ACHN (cell line): ENCODE data around the gene MAP3K4.

Source experiments
- DNase-seq: peaks from one replicate; pipeline ENCODE4 v3.0.0-alpha.2; 2015
- in situ Hi-C: cut with HindIII; loops from 2 replicates; pipeline ENCODE4 v1.10.0; 2017; ENCODE audit warnings: low sequenced_read_pairs, low pct_ligation_motif_present, low pct_unique_long_range_greater_than_20kb

MAP3K4 gene

DNA sequence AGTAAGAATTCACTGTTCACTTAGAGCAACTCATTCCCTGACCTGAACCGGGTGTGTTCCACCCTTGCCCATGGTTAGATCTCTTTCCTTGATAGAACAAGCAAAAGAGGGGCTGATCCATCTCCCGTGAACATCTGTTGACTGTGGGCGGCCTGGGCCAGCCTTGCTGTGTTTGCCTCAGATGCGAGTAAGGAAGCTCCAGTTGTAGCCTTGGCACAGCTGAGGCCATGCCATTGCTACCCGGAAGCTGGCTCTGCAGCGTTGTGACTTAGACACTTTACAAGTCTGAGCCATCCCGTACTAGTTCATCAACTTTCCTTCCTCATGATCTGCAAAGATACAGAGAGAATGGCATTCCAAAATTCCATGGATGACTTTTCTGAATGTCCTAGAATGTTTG lies 139.0 kb downstream of the MAP3K4 start:
- no peak for DNase-seq
- in situ Hi-C loops, result no loop called here

DNA sequence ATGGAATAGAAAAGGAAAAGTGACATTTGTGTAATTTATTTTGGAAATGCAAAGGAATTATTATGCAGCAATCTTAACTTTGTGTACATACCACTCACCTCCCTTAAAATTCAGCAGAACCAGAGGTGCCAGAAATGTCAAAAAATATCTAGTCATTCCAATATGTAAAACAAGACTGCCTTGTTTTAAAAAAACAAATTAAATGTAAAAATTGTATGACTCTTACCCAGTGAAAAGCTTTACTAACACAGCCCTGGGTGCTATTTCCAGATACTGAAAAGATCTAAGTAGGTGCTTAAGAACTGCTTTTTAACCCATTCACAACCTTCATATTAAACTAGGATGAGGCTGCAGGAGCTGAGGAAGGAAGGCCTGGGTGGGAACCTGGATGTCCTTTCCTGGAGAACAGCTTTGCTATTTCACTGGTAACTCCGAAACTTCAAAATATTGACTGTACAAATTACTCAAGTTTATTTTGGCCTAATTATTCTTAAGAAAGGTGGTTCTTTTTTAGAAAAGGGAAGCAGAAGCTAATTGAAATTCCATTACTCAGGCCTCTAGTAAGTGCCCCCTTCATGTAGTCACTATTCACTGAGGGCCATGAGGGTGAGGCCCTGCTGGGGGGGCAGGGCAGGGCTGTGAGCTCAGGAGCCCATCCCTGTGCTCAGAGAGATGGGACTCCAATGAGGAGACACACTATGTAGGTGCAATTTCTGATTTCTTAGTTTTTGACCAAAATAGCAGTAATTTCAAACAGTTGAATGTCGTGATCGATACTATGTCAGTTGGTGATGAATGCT lies 139.6 kb downstream of the MAP3K4 start:
- DNase-seq, result no peak
- in situ Hi-C loops, result no loop called here

DNA sequence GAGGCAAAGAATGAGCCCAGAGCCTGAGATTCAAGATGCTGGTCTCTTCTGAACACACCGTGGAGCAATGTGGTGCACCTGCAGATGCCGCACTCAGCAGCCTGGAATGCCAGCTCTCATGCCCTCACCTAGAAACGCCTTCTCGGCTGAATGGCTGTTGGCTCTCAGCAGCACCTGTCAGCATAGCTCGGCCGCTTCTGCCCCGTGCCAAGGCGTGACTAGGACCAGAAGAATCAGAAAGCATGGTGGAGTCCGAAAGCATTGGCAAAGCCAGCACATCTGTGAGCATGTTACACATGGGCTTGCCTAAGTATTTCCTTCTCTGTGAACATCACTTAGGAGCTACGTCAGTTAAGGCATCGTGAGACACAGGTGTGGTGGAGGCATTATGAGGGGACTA lies 140.8 kb downstream of the MAP3K4 start:
- in situ Hi-C loops, result no loop called here
- no peak for DNase-seq

DNA sequence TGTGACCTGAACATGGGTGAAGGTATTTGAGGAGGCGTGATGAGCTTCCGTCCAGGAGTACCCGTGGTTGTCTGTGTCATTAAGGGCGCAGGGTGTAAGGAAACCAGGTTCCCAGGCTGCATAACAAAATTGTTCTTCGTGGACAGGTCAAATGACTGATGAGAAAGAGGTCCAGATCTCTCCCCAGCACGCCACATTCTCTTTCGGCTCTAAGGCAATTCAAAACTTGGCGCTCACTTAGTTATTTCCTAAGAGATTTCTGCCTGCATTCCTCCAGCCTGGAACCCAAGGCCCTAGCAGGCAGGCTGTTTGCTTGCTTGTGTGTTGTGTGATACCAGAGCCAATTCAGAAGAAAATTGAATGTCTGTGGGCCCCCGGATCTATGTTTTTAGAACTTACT lies 142.4 kb downstream of the MAP3K4 start:
- in situ Hi-C loops, result no loop called here

DNA sequence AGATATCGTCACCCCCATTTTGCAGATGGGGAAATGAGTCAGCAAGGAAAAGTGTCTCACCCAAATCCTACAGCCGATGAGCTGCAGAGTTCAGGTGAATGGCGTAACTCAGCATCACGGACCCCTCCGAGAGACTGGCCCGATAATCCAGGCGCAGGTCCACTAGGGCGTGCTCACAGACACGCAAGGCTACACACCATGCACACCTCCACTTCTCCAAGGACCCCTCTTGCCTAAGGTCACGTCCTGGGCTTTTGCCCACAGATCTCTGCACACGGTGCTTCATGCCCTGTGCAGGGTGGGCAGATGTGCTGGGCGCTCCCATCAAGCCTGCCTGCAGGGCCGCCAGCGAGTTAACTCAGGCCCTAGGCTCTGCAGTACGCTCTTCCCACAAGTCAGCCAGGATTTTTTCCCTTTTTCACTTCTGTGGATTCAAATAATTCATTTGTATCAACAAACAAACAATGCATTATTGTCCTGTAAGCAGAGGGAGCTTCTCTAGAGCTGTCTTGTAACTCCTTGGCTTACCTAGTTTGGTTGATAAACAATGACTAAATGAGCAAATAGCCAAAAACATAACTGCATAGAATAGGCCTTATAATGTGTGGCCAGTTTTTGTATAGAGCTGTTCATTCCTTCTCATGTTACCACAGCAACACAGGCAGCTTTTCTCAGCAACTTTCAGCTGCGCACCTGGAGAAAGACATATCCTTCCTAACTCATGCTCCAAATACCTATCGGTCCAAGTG lies 143.2 kb downstream of the MAP3K4 start:
- no peak for DNase-seq
- in situ Hi-C loops, result no loop called here

More for the DNA sequence above, 142.4 kb downstream of the MAP3K4 start:
- no peak for DNase-seq

DNA sequence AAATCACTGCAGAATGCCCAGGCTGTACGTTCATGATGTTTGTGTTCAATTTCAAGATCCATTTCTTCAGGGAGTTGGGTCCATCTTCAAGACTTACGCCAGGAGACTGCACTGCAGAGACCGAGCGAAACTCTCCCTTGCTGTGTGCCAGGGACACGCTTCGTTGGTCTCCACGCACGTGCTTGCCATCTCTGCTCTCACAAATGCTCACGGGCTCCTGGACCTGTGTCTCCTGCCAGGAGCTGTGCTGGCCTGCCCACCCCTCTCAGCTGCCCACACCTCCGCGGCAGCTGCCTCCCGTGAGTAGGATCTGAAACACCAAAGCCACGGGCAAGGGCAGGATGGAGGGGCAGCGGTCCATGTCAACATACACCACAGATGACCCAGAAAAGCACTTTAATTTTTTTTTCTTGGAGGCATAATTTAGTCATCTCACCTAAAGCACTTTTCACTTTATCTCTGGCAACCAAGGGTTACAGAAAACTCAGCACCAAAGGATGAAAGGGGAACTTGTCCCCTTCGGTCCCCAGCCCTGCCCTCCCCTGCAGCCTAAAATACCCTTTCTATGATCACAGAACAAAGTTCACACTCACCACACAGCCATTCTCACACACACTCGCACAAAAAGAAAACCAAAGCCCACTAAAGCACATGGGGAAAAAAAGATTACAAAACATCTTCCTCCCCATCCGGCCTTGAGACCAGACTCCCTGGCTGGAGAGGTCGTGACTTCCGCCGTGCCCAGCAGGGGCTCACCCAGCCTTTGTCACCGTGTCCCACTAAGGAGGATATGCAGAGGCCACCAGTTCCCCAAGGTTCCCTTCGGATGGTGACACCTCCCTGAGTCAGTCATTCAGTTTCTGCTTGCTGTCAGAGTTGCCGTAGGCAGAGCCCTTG lies 144.4 kb downstream of the MAP3K4 start:
- in situ Hi-C loops, result no loop called here
- no peak for DNase-seq

DNA sequence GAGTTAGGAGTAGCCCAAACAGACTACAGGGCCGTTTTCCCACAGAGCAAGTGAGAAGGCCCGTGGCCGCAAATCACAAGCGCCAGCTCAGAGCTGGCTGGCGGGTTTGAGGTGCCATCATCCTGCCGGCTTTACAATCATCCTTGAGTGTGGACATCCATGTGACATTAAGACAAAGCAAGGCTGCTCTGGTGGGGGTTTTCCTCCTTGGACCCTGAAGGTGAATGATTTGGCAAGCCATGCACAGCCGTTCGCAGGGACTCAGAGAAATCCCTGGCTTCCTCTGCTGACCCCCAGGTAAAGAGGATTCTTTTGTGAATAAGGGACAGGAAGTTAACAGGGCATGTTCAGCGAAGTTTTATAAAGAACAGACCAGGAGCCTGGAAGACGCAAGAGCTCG lies 145.1 kb downstream of the MAP3K4 start:
- in situ Hi-C loops, result no loop called here
- DNase-seq, result no peak

DNA sequence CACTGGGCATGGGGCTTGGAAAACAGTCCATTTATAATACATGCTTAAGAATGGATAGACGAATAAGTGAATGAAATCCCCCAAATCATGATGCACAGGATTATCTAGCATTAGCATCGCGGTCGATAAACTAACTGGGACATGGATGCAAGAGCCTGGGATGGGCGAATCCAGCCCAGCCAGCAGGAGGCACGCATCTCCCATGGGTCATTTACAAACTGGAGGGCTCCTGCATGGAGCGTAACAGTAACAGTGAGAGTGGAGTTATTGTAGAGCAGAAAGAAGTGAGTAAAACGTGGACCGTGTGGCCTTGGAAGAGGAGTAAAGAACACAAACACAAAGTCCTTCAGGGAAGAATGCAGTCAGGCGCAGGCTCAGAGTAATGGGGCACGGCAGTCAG lies 145.8 kb downstream of the MAP3K4 start:
- no peak for DNase-seq
- in situ Hi-C loops, result no loop called here

DNA sequence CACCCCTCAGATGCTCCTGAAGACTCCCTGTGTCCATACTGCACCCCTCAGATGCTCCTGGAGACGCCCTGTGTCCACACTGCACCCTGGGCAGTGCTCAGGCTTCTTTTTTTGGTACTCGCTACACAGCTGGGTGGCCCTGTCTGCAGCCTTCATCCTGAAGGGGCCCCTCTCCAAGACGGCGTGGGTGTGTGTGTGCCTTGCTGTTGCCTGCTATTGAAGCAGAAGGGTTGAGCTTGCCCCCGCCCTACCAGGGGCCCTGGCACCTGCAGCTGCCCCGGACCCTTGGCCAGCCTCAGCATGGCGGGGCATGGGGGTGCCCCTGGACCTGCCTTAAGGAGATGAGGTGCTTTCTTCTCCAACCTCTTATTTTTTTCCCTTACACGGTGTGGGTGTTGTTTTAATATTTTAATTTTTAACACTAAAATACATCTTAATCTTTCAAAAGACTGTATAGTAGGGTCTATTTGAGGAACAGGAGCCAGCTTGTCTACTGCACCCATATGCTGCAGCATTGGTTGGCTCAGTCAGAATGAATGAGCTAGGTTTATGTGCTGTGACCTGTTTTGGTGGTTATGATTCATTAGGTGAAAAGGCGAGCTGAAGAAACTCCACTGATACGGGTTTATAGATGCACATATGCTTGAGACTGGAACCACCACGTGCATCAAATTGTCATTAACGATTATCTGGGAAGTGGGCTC lies 146.4 kb downstream of the MAP3K4 start:
- in situ Hi-C loops, result no loop called here
- no peak for DNase-seq

DNA sequence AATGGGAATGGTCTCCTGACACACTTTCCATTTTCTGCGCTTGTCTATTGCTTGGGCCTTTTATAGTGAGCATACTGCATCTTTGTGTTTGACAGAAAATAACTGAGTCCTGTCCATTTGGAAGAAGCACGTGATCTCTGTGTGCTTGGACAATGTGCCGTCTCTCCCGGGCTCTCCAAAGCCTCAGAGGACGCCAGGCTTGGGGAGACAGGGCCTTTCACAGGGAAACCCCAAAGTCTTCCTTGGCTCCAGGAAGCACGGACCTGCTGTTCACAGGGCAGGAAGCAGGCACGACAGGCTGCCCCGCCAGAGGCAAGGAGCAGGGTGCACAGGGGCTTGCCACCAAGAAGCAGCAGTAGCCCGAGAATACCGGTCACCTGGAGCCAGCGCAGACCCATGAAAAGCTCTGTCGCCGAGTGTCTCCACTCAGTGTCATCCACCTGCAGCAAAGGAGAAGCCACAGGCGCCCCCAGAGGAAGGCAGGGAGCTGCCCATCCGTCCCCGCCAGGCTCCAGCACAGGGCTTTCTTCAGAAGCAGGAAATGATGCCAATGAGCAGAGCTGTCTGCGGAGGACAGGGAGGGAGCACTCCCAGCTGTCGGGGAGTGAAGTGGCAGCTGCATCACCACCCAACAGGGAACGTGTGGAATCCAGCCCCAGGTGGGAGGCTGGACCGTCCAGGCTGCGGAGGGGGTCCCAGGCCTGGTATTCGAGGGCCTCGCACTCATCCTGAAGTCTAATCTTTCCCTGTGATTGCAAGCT lies 147.2 kb downstream of the MAP3K4 start:
- in situ Hi-C loops, result no loop called here
- DNase-seq, result no peak

DNA sequence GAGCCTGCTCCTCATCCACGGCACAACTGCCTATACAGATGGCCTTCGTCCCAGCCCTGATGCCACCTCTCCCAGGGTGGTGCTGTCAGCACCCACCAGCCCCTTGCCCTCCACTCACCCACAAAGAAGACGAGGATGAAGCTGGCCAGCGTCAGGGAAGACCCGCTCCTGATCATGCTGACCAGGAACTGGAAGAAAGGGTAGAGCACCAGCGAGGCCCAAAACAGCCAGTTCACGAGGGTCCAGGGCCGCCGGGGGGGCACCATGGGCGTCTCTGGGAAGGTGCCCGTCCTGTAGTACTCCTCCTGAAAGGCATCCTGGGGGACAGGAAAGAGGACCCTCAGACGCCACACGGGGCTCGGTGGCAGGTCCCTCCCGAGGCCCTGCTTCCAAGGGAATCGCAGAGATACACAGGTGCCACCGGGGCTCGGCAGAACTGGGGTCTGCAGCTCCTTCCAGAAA lies 147.8 kb downstream of the MAP3K4 start:
- no peak for DNase-seq
- in situ Hi-C loops, result no loop called here

DNA sequence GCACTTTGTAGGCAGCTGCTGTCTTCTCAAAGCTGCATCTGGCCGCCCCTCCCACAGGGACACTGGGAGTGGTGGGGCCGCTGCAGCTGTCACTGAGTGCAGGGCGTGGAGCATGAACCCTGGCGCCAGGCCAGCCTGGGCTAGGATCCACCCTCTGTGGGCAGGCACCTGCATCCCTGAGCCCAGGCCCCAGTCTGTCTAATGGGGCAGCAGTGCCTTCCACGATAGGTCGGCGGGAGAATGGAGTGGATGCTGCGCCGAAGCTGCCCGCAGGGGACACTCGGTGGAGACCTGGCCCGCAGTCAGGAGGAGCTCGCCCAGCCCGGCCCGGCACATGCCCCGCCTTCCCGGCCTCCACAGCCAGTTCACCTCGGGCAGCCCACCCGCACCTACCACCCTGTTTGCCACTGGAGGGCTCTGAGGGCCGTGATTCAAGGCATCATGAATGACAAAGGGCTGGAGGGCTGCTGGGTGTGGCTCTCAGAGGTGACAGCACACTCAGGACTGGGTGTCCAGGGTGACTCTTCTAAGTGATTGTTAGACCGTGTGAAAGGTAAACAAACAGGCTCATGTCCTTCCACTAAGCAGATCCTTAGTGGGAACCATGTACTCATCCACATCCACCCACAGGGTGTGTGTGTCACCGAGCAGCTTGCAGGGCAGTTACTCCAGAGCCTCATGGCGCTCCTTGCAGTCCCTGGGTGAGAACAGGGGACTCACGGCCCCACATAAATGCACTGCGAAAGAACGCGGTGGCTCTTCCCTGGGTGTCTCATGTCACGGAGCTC lies 148.4 kb downstream of the MAP3K4 start:
- DNase-seq, result no peak
- in situ Hi-C loops, result no loop called here

DNA sequence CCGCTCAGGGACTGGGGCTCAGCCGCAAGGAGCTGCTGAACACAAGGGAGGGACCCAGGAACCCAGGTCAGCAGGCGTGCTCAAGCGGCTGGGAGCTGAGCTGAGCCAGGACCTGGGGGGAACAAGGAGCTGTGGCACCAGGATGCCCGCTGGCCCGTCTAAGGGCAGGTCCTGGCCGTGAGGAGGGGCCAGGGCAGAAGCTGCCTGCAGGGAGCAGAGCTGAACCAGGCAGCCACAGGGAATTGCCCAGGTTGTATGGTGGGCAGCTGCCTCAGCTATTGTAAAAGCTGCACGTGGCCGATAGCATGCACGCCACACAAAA lies 148.9 kb downstream of the MAP3K4 start:
- no peak for DNase-seq
- in situ Hi-C loops, result no loop called here

DNA sequence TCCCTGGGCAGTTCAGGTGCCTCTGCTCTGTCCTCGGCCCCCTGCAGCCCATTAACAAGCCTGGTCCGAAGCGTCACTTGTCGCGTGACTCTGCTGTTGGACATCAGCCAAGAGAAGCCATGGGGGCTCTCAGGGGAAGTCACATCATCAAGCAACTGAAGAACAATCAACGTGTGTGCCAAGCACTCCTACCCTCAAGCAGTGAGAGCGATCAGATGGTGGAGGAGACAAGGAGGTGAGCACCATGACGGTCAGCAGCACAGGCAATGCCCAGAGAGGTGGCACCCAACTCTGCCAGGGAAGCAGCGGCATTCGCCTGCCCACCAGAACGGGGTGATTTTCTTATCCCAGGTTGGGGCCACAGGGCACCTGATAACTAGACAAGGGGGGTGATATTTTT lies 149.6 kb downstream of the MAP3K4 start:
- in situ Hi-C loops, result no loop called here
- no peak for DNase-seq

DNA sequence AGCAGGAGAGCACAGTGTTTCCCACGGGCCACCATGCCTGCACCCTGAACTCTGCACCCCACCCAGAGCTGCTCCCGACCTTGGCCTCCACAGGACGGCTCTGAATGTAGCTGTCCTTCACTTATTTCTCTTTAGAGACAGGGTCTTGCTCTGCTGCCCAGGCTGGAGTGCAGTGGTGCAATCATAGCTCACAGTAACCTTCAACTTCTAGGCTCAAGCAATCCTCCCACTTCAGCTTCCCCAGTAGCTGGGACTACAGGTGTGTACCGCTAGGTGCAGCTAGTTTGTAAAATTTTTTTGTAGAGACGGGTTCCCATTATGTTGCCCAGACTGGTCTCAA lies 151.4 kb downstream of the MAP3K4 start:
- in situ Hi-C loops, result no loop called here

DNA sequence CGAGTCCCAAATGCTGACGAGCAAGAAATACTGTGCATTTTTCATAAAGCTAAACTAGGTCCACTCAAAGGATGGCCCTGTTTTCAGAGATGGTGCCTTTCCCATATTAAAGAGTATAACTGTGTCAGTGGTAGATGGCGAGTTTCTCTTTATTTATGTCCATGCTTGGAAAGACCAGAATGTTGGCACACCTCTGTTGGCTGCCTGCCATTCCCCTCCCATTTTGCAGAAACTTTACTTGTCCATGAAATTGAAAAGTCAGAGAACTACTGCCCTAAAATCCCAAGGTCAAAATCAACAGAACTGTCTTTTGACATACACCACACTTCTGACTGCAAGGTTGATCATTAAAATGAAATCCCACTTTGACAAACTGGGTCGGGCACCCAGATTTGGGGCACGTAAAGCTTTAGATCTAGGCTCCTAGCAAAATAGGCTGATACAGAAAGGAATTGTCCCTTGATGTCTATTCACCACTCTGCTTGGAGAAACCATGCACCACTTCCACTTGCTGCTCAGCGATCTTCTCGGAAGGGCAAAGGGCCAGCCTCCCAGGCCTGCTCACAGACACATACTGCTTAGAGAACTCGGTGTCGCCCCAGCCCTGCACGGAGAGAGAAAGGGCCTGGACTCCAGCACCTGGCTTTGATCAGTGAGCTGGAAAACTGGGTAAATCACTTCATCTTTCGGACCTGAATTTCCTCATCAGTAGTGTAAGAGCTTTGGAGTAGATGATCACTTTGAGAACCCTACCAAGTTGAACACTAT lies 152.3 kb downstream of the MAP3K4 start:
- in situ Hi-C loops, result no loop called here

More for the DNA sequence above, 151.4 kb downstream of the MAP3K4 start:
- no peak for DNase-seq

DNA sequence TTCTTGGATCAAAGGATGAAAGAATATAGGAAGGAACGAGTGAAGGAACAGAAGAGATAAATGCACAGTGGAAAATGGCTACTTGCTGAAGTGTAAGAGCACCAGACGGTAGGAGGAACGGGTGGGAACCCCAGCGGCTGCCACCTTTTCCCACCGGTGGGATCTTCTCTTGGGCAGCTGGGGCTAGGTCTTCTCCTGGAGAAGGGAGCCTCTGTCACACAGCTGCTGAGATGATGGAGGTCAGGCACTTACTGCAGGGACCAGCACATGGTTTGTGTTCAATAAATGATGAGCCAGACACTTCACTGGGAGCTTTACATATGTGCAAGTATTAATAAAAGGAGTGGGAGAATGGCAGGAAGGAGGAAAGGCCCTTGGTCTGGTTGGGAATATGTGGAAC lies 158.6 kb downstream of the MAP3K4 start:
- in situ Hi-C loops, result no loop called here
- DNase-seq, result no peak

More for the DNA sequence above, 152.3 kb downstream of the MAP3K4 start:
- no peak for DNase-seq
